GM18867 (cell line): ENCODE data around the gene USP34.
"Not testable (repeated sequence)": the region's sequence is repeated elsewhere in the genome, so short reads cannot be mapped to it uniquely, and the experiment has no call there.

Experiments
- ATAC-seq: cut with Tn5 transposase; IDR thresholded peaks from one replicate; pipeline ENCODE4 v1.9.1; 2021; ENCODE audit warnings: mild to moderate bottlenecking, moderate library complexity; ENCODE audit not compliant: unreplicated experiment

Gene USP34

GRCh38 chr2:61205132-61205531 is 265.8 kb downstream of the USP34 start:
- no peak for ATAC-seq

DNA sequence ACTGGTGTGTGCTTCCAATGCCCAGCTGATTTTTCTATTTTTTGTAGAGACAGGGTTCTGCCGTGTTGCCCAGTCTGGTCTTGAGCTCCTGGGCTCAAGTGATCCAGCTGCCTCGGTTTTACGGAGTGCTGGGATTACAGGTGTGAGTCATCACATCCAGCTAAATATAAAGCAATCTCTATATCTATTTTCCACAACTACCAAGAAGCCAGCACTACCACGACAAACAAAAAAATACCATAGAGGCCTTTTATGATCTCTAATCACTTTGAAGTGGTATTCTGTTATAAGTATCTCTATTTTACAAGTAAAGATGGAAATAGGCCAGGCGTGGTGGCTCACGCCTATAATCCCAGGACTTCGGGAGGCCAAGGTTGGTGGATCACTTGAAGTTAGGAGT is 274.2 kb downstream of the USP34 start:
- ATAC-seq: no peak

- not testable (repeated sequence) for ATAC-seq
These were observed 276.2 kb downstream of the USP34 start for GRCh38 chr2:61194646-61195045.

DNA sequence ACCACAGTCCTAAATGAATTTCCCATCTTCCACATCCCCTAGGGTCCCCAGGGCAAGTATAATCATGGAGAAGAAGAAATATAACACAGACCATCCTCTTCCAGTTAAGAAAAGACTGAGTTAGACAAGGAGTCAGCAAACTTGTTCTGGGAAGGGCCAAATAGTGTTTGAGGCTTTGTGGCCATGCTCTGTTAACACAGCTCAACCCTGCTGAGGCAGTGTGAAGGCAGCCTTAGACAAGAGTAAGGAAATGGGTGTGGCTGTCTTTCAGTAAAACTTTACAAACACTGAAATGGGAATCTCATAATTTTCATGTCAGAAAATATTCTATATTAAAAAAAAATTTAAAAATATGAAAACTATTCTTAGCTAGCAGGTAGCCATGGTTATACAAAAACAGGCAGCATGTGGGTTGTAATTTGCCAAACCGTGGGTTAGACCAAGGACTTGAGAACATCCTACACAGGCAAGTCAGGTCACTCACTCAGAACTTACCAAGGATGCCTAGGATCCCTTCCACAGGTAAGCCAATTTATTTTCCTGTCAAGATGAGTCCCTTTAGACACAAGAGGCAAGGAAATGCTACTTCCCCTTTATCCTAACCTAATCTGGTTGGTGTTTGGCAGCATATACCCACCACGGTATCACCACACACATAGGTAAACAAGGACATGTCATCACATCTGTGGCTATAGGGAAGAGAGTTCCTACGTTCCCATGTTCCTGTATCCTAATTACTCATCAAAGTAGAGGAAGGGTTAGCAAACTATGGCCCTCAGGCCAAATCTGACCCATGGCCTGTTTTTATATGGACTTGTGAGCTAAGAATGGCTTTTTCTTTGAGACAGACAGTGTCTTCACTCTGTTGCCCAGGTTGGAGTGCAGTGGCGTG is 277.0 kb downstream of the USP34 start:
- ATAC-seq: no peak

DNA sequence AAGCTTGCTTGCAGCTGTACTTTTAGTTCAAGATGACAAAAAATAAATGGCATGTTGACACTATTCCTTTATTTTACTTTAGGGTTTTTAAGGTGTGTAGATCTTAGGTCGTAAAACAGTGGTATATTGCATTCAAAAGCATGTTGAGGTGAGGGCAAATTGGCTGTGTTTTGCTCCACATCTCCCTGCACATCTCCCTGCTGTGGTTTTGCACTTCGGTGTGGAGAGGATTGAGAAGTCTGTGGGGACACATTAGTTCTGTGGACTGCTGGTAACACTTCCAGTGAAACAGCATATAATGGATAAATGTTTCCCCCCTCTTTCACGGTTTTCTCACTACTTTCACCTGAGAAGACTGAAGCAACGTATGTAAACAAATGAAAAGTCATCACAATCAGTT is 283.8 kb downstream of the USP34 start:
- ATAC-seq: no peak

DNA sequence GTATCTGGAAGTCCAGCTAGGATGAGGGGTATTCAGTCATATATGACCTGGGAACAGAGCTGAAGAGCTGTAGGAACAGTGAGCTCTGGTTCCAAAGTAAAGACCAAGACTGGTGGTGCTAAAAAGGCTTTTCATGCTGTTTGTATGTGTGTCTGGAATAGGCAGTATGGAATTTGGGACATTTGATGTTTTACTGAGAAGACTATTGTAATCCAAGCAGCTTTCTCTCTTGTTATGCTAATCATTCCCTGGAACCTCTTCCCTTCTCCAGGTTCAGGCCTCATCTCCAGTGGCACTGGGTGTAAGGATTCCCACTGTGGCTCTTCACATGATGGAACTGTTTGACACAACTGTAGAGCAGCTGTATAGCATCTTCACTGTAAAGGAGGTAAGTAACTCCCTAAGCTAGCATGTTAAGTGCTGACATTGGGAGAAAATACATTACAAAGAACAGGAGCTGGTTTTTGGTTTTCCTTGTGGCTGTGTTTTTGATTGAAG is 285.6 kb downstream of the USP34 start:
- no peak for ATAC-seq

DNA sequence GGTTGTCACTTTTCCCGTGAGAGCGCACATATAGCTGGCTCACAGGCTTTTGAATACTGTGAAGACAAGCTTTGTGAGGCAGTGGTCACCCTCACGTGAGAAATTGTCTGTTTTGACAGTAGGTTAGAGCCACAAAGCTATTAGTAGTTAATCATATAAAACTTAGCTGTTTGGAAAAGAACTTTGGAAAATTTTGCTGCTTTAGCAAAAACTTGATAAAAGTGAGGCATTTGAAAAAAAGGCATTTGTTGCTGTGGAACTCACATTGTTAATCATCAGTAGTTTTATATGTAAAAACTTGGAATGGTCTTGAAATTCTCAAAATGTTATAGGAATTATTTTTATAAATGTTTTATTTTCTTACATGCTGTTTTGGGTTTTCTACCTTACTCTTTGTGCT is 286.6 kb downstream of the USP34 start:
- no peak for ATAC-seq

GRCh38 chr2:61183795-61184194 is 287.1 kb downstream of the USP34 start:
- ATAC-seq: no peak

GRCh38 chr2:61182059-61182383 is 288.9 kb downstream of the USP34 start:
- ATAC-seq: no peak

DNA sequence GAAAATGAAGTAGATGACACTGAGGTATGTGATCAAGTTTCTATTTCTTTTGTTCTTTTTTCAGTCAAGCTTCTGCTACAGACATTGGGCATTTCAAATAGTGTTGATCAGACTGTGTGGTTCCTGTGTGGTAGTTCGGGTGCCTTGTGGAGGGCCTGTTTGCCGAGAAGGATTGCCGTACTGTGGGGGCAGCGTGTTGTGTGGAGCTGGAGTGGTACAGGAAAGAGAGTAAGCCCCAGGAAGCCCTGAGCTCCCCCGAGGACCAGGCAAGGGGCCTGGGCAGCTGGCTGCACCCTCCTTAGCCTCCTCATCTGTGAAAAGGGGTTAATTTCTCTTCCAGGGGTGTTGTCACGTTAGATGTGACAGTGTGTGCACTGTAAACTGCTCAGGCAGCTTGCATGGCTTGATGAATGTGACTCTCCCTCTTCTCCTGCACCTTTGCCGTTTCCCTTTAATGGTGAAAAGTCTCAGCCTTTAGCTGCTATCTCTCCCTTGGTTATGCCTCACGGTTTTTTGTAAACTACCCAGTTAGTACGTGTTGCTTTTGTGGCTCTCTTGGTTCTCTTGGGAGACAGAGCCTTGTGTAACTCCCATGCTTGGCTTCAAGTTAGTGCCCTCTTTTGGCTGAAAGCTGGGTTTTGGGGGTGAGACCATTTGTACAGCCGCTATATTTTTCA is 289.4 kb downstream of the USP34 start:
- ATAC-seq: no peak

DNA sequence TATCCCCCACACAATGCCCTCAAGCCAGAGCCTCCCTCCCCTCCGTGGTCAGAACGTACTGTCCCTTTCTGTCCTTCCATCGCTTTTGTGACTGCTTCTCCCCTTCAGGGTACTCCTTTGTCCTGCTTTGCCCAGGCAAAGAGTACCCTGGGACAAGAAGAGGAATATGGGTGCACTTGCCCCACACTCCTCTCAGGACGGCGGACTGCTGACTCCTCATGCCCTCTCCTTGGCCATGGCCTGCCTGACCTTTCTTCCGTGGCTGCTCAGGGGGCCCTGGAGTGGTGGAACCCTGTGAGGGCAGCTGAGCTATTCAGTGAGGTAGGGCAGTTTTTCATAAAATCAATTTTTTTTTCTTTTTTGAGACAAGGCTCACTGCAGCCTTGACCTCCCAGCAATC is 290.2 kb downstream of the USP34 start:
- ATAC-seq: no peak

DNA sequence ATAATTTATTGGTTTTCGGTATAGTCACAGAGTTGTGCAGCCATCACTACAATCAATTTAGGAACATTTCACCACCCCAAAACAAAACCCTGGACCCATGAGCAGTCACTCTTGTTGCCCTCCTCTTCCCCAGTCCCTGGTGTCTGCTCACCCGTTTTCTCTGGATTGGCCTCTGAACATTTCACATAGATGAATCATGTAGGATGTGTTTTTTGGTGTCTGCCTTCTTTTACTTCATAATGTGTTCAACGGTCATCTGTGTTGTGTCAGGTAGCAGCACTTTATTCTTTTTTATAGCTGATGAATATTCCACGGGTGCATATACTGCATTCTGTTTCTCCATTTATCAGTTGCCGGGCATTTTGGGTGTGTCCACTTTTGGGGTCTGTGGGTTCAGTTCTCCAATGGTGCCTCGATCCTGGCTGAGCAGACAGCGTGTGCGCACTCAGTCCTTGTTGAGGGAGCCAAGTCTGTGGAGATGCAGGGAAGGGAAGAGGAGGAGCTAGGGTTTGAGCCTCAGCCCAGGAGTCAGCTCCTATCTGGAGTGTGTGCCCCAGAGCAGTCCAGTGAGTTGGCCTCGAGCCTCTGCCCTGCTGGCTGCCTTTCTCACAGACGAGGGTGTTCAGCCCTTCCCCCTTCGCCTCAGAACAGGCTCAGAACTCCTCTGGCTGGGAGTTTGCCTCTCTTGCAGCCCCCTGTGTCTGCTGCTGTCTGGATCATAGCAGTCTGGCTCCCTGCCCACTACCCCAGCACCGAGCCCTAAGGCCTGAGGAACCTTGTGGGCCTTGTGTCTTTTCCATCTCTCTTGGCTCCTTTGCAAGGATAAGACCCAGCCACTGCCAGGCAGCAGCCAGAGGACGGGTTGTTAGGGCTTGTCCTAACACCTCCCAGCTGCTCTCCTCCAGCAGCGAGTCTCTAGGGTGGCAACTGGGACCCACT is 290.9 kb downstream of the USP34 start:
- ATAC-seq: no peak

DNA sequence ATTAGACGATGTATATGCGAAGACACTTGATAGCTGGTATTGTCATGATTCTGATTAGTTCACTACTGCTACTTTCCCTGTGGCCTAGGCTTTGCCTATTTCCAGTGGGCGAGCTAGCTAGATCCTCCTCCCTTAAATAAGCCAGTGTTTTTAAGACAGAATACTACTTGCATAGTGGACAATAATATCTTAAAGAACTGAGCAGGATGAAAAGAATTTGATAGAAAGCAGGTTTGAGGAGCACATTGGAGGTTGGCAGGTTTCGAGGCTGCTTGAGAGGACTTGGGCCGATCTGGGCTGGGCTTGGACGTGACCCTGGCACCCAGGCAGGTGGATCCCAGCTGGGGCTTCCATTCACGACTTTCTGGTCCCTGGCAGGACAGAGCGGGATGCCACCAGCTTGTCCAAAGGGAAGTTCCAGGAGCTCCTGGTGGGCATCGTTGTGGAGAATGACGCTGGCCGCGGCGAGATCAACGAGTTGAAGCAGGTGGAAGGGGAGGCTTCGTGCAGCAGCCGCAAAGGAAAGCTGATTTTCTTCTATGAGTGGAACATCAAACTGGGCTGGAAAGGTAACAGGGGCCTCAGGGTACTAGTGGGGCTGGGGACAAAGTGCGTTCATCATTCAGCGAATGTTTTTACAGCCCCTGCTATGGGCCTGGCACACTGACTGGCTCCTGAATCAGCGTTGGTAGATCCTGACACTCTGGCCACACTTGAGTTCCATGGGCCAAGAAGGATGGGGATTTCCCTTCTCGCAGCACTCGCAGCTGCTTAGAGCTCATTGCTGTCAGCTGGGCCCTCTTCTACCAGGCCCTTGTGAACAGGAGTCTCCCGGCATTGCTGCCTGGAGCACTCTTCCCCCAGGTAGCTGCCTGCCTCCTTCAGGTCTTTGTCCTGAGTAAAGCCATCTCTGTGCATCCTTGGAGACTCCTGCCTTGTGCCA is 292.0 kb downstream of the USP34 start:
- no peak for ATAC-seq

GRCh38 chr2:61177727-61178549 is 292.9 kb downstream of the USP34 start:
- ATAC-seq: peak; percentile 29

DNA sequence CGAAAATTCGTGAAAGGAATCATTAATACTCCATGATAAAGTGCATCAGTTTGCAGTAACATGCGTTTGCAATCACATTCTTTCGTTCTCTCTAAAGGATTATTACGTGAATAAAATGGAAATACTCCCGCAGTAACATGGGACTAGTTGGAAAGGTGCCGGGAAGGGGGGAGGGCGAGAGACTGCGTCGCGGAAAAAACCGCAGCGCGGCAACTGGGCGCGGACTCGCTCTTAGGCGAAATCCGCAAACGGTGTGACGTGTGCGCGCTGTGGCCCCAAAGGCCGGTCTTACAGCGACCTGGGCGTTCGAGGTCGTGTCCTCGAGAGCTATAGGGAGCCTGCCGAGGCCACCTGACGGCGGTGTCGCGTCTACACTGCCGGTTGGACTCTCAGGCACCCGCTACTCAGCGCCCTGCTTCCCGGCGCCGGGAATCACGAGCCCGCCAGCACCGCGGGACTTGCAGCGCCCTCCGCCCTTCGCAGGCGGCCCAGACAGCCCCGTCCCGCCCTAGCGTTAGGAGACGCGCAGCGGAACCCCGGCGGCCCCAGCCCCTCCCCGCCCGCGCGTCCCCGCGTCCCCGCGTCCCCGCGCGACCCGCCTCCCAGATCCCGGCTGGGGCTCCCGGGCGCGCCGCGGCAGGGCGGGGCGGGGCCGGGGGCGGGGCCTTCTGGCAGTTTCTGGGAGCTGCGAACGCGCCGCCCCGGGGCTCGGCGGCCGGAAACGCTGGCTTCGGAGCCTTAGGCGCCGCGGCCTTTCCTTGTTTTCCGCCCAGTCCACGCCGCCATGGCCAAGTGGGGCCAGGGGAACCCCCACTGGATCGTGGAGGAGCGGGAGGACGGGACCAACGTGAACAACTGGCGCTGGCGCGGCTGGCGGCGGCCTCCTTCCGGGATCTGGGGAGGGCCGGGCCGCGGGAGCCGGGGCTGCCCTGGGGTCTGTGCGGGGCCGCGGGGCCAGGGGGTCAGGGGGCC is 293.8 kb downstream of the USP34 start:
- peak; percentile 81 for ATAC-seq

DNA sequence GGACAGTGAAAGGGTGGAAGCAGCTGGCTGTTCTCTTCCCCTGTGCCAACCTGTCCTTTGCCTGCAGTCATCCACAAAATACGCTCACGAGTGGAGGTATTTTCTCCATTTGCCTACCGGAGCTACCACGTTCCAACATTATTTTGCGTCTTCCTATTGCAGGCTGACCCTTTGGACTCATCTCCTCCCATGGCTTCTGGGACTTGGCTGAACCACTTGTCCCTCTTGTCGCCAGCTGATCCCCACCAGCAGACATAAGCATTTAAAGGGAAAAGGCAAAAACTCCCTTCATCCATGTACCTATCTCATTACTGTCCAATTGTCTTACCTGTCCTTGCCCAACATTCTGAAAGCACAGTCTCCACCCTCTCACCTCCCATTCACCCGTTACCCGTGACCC is 295.9 kb downstream of the USP34 start:
- ATAC-seq: no peak

DNA sequence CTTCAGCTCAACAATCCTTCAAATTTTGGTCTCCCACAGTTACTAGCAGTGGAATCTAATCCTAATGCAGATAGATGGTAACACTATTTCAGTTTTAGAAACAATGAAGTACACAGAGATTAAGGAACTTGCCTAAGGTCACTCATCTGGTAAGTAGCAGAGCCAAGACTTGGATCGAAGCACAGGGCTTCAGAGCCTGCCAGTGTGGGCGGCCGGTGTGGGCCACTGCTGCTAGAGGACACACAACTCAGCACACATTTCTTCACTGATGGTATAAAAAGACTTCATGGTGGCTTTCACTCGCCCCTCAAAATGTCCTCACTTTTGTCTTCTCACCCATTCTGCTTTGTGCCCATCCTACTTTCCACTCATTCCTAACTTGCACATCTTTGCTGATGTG is 297.8 kb downstream of the USP34 start:
- ATAC-seq: no peak

GRCh38 chr2:61172671-61173070 is 298.2 kb downstream of the USP34 start:
- ATAC-seq: no peak
